ENCODE measurements around the gene HHAT.
"Not testable (repeated sequence)": the region's sequence is repeated elsewhere in the genome, so short reads cannot be mapped to it uniquely, and the experiment has no call there.

HHAT gene

DNA sequence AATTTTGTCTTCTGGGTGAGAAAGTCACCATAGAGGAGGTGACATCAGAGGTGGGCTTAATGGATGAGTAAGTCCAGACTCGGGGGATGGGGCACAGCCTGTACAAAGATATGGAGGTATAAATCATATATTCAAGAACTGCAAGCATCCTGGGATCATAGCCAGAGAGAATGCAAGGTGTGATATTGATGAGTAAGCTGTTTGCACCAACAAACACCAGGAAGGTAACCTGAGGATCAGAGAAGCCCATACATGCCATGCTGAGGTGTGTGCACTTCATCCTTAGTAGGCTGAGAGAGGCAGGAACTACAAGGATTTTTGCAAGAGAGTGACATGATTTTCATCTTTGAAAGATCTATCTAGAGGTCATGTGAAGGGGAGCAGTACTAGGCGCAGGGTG lies 306.4 kb downstream of the HHAT start:
- FAIRE-seq = no peak

DNA sequence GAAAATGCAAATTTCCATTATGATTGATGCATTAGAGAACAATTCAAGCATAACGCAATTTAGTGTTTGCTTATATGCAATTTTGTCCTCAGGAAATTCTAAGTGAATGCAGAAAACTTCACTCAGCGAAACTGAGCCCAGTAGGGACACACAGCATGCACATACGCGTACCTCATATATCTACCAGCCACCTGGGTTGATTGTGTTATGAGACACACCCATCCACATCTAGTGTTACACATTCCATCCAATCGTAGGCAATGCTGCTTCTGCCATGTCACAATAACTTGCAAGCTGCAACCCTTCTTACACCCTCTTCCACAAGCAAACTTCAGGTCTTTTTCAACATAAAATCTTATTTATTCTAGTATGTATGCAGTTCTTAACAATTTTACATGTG lies 312.9 kb downstream of the HHAT start:
- DNase-seq (ENCODE audit: low spot score) = no peak
- FAIRE-seq = no peak

More for the DNA sequence above, 306.4 kb downstream of the HHAT start:
- DNase-seq (ENCODE audit: low spot score) = no peak

DNA sequence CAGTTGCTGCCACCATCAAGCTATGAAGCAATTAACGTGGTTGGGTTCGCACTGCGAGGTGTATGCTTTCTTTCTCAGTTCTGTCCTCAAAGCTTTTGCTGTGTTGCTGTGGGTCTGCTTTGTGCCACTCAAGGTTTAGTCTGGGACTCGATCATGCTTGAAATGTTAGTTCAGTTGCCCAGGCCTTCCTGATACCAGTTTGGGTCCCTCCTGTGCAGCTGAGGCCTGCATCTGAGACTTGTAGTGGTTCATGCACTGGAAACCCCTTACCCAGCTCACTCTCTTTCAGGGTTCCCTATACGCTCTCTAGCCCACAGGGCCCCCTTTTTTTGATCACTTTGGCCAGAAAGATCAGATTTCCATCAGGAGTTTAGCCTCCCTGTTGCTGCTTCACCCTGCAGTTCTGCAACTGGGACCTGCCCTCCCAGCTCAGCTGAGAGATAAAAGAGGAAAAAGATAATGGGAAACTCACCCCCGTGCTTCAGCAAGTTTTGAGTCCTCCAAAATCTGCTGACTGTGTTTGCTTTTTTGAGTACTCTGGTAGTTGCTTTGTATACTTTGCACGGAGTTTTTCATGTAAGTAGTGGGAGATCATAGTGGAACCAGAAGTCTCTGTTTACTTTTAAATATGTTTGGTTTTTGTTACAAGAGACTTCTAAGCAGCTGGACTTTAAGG lies 317.0 kb downstream of the HHAT start:
- DNase-seq (ENCODE audit: low spot score) (no peak), FAIRE-seq (no peak)

DNA sequence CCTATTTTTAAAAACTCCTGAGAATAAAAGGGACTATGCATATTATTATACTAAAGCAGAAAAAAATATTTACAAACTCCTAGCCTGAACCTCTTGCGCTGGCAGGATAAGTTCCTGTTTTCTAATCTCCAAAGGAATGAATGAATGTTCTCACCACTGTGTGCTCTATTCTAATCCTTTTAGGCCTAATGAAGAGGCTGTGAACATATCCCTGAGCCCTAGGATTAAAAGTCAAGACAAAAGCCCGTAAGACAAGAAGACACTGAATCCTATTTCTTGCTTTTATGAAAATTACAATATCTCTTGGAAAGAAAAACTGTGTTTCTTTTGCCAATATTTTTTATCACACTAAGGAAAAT lies 317.5 kb downstream of the HHAT start:
- DNase-seq (ENCODE audit: low spot score) = no peak
- FAIRE-seq = no peak

DNA sequence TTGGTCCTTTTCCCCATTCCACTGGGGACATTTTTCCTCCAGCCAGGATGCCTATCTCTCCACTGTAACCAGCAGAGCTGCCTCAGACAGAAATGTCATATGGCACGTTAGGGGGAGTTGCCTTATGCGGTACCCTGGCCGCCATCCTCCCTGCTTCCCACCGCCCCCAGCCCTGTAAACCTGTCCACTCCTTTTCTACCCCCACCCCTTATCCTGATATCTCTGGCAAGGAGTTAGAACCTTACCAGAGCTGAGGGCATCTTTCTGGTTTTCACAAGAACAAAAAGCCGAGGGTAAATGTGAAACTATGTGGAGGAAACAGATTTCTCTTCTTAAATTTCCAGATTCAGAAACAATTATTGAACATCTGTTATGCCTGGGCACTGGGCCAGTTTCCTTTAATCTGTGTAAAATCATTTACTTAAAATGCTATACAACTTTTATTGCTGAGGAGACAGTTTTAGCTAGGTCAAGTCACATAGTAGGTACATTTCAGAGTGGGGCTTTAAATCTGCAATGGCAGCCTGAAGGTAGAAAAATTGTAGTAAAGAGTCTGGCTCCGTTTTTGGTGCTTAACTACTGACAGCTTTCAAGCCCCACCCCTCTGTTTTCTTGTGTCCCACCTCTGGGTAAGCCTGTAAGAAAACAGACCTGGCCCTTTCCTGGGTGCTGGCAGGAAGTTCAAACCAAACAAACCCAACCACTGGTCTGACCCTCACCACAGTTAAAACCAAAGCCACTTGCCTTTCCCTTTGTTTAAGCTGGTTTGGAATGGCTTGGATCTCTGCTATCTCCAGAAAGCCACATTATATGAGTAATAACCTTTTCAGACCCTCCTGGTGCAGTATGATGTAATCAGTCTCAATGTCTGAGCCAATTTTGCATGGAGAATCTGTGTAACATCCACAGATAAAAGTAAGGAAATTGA lies 319.0 kb downstream of the HHAT start:
- FAIRE-seq (no peak), DNase-seq (ENCODE audit: low spot score) (peak; percentile 27)

DNA sequence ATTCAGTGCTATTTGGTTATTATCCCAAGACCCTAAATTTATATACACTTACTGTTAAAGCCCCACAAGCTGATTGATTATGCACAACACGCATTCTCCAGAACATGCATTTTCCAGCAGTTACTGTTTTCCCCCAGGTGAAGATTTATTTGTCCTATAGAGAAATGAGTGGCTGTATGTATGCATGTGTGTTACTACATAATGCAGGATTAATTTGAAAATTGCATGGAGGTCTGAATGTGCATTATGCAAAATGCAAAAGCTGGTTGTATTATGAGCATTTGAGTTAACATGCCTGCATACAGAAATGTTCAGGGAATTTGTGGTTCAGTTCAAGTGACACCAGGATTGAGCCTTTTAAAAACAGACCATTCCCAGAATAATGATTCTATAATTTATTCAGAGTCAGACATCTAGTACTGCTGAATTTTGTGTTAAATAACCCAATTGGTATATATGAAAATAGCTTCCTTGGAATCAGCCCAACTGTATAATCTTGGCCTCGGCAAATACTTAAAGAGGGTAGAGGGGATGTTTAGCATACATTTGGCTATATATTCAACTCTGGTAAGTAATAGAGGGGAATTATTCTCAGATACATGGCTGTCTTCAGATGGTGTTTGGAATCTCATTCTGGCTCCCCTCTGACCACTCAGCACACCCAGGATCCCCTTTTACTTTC lies 320.0 kb downstream of the HHAT start:
- DNase-seq (ENCODE audit: low spot score) (no peak), FAIRE-seq (no peak)

DNA sequence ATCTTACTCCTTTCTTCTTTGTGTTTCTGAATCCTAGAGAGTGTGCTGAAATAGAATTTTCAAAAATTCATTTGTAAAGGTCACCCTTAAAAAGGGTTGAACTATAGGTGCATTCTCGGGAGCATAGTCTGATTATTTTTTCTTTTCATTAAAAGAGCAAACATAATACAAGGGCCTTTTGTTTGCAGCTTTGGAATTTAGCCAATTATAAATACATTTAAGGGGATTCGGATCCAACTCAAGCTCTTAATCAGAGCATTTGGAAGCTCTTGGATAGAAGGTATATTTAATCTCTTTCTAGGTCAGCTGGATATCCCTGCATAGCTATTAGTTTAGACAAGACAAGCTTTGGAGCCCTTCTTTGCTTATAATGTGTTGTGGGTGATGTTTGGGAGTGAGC lies 321.7 kb downstream of the HHAT start:
- FAIRE-seq (no peak), DNase-seq (ENCODE audit: low spot score) (no peak)

DNA sequence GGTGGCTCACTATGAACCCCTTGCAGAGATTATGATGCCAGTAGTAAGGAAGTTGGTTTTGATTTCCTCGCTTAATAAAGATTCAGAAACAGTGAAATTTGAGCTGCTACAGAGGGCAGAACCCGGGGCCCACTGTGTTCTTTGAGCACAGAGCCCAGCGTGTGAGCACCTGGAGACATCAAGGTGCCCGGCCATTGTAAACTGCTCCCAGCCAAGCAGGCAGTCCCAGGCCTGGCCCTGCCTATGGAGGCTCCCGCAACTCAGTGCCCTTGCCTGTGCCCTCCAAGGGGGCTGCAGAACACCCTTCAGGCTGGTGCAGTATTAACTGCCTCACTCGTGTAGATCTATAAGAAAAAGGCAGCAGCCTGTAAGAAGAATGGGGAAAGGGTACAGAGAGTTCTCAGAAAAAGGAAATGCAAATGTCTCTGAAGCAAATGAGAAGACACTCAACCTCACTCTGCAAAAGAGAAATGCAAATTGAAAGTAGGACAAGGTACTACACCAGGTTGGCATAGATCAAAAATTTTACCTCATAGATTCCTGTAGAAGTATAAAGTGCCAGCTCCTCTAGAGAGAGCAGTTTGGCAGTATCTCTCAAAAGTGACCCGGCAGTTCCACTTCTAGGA lies 323.7 kb downstream of the HHAT start:
- no peak for FAIRE-seq
- DNase-seq (ENCODE audit: low spot score) = no peak

DNA sequence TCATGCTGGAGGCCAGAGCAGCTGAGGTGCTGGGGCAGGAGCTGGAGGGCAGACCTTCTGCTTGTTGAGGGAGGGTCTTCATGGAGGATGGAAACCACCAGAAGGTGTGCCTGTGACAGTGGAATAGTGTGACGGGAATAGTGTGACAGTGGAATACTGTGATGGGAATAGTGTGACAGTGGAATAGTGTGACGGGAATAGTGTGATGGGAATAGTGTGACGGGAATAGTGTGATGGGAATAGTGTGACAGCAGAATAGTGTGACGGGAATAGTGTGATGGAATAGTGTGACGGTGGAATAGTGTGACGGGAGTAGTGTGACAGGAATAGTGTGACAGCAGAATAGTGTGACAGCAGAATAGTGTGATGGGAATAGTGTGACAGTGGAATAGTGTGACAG lies 325.1 kb downstream of the HHAT start:
- FAIRE-seq (peak; percentile 100), DNase-seq (ENCODE audit: low spot score) (no peak)

DNA sequence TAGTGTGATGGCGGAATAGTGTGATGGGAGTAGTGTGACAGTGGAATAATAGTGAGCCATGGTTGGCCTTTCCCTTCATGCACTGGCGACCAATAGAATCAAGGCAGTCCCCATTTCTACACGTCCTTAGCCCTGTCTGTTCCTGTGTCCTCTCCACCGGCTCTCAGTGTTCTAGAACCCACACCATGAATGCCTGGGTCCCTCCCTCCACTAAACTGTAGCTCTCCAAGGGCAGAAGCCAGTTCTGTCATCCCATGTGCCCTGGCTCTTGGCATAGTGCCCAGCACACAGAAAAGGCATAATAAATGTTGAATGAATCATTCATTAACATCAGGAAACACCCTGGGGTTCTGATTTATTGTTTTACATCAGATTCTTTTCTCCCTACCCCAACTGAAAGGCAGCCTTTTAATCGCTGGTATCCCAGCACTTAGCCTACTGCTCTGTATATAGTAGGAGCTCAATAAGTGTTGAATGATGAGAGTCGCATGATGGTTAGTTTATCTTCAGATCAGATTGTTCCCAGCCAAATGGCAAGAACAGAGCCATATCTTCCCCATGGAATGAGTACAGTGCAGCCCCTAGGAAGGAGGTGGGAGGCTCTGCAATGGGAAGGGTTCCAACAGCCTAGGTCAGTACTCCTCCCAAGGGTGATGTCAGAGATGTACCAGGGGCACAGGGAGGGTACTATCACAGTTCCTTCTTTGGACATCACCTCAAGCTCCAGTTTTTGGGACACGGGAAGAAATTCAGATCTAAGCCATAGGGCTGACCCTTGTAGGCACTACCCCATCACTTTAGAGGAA lies 325.7 kb downstream of the HHAT start:
- DNase-seq (ENCODE audit: low spot score) (peak; percentile 23), FAIRE-seq (no peak)

DNA sequence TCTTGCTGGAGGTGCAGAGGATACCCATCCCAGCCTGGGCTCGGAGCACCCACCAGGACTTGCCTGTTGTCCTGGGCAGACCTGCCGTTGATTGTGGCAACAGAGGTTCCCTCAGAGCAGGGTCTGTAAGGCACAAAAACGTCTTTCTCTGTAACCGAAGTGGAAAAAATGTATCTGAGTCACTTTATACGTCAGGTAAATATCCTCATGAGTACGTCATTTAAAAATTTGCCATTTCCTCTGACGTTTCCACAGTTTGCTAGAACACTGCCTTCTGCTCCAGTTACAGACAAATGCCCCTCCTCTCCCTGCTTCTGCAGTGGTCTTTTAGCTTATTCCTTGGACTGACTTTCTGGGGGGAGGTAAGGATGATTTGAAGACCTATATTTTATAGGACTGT lies 326.8 kb downstream of the HHAT start:
- FAIRE-seq (no peak), DNase-seq (ENCODE audit: low spot score) (no peak)

DNA sequence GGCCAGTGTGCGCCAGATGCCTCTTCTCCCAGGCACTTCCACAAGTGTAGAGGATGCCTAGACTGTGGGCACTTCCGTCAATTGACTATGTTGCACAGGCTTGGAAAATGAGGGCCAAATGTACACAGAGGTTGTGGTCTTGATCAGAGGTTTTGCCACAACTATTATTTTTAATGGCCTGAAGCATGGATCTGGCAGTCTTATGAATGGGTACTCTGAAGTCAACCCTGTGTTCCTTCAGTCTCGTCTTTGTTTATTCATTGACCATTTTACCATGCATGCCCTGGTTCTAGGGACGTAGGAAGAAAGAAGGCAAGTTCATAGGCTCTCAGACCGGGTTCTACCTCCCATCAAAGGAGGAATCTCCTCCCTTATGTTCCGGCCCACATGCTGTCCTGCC lies 329.1 kb downstream of the HHAT start:
- no peak for DNase-seq (ENCODE audit: low spot score)
- FAIRE-seq = no peak

DNA sequence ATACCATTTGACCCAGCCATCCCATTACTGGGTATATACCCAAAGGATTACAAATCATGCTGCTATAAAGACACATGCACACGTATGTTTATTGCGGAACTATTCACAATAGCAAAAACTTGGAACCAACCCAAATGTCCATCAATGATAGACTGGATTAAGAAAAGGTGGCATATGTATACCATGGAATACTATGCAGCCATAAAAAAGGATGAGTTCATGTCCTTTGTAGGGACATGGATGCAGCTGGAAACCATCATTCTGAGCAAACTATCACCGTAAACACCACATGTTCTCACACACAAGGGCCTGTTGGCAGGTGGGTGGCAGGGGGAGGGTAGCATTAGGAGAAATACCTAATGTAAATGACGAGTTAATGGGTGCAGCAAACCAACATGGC lies 332.8 kb downstream of the HHAT start:
- not testable (repeated sequence) for FAIRE-seq; DNase-seq (ENCODE audit: low spot score)

DNA sequence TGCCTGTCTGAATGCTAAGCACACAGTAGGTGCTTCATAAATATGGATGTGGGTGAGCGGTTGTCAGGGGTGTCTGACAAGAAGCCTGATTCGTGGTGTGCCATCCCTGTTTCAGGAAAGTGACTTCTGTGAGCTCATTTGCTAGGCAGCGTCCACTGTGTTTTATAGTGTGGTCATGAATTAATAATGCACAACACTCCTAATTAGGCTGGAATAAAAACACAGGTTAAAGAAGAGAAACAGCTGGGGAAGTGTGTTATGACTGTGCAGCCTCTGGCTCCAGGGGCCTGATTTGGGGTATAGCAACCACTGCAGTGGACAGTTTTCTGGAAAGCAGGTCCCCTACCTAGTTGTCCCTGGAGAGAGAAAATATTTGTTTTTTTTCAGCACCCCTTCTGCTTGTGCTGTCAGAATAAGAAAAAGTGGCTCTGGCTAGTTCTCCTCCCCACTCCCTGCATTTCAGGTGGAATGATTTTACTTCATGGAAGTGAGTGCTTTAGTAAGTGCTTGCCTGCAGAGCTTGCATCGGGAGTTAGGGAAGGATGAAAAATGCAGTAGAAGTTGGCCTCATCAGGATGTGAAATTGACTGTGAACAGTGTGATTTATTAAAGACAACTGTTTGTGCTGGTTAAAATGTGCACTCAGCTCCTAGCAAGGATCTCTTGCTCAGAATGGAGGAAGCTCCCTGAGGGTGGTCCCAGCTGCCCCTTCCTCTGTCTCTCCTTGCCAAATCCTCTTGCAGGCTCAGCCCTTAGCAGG lies 333.8 kb downstream of the HHAT start:
- FAIRE-seq (no peak), DNase-seq (ENCODE audit: low spot score) (no peak)

DNA sequence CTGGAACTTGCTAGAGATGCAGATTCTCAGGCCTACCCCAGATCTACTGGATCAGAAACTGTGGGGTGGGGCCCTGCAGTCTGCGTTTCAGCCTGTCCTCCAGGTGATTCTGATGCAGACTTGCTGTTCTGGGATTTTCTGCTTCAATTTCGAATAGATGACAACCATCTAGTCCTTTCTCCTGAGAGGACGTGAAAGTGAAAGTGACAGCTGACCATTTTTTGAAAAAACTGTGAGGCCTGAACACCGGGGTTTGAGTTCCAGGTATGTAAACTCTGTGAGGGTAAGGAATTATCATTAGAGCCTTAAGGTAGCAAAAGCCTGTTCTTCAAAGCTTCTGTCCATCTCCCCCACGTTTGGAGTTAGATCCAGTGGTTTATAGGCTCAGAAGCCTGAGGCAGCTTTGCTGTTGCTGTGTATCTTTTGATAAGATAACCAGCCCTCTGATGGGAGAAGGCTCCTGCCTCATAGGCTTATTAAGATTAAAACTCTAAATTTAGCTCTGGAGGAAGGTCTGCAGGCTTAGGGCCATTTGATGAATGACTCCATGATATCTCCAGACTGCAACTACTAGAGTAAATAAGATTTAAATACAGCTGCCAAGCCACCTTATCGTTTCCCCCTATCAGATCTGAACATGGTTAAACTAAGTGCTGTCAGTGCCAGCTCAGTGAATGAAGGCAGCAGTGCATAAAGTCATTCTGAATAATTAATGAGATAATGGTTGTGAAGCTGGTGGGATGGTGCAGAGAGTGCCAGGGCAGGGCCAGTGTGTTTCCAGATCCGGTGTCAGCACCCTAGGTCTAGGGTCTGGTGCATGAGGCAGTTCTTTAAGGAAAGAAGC lies 335.2 kb downstream of the HHAT start:
- no peak for DNase-seq (ENCODE audit: low spot score)
- no peak for FAIRE-seq

DNA sequence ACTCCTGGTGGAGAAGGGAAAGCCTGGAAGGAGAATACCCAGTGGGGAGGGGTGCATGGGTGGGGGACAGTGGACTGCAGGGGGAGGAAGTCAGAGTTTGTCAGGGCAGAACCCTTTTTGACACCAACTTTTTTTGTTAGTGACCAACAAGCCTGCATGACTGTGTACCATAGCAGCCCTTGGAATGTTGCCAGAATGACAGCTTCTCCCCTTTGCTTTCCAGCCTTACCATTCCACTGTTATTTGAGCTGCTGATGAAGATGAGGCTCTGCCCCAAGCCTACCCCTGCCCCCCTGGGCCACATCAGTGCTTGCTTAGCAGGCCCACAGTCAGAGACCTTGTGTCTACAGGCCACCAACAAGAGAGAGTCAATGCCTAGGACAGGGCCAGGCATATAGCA lies 341.2 kb downstream of the HHAT start:
- DNase-seq (ENCODE audit: low spot score) = no peak
- FAIRE-seq = no peak

DNA sequence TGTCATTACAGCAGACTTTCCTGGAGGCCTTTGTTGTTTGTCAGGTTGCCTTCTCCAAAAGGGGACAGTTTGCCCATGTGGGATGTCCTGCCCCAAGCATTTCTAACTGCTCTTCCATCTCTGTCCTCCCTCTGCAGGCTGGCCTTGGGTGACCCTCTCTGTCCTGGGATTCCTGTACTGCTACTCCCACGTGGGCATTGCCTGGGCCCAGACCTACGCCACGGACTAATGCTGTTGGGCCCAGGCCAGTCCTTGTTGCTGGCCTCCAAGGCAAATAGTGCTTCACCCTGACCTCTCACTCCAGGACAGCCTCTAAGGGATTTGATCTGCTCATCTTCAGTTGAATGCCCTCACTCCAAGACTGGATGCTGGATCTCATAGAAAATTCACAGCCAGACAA lies 345.4 kb downstream of the HHAT start:
- no peak for FAIRE-seq
- no peak for DNase-seq (ENCODE audit: low spot score)

DNA sequence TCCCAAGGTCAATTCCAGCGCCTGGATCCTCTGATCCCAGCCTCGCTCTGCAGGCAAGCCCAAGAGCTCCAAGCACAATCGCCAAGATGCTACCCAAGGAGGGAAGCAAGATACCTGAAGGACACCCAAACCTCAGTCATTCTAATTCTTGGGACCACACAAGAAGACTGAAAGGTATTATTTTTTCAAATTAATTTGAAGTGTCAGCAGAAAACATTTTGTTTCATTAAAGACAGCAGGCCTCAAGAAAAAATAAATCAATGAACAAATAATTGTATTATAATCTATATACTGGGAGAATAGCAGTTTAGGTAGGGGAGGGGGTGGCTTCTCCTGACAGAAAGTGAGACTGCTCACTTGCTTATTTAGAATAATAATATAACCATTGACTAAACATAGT lies 347.8 kb downstream of the HHAT start:
- DNase-seq (ENCODE audit: low spot score) (no peak), FAIRE-seq (no peak)

DNA sequence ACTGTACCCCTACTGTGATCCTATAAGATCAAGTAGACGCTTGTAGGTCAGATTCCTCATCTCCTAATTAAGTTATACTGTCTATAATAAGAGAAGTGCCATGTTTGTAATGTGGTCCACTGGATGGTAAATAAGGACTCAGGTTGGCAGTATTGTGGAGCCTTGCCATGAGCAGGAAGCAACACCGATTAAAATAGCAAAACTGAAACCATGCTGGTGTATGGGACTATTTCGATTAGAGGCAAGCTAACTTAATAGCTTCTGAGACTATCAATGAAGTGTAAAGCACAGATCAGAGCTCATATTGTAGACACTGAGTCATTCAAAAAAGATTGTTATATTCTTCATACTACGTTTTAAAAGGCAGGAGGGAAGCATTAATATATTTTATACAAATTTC lies 348.8 kb downstream of the HHAT start:
- FAIRE-seq (no peak), DNase-seq (ENCODE audit: low spot score) (no peak)

Data from urothelium cell line (cell line).